AML-193 (cell line): Measurements from ENCODE around the gene C3orf52.
A peak's percentile ranks its signal among the peaks of the same experiment; 100 is the strongest.
"Not testable (repeated sequence)": the region's sequence is repeated elsewhere in the genome, so short reads cannot be mapped to it uniquely, and the experiment has no call there.

Source experiments
- DNase-seq, 2 experiments: peaks; one replicate each; lab custom pipeline; 2025; lab: John Stamatoyannopoulos, UW

Gene C3orf52

GRCh38 chr3:112086076-112086854 is at the start of gene C3orf52:
Gene C3orf52 (plus strand): TSS chr3:112086389. CDS start chr3:112086408, 19 bp downstream.
- DNase-seq, result no peak

GRCh38 chr3:112037194-112037593 is 49.0 kb upstream of the C3orf52 start:
- not testable (repeated sequence) for DNase-seq

- no peak for DNase-seq
These were observed 47.3 kb upstream of the C3orf52 start for GRCh38 chr3:112038863-112039262.

- DNase-seq, result no peak
These were observed 44.9 kb upstream of the C3orf52 start for GRCh38 chr3:112041321-112041720.

GRCh38 chr3:112042842-112043280 is 43.3 kb upstream of the C3orf52 start:
- no peak for DNase-seq

- peak; percentile 86 for DNase-seq
These were observed 42.5 kb upstream of the C3orf52 start for GRCh38 chr3:112043621-112044201.

- no peak for DNase-seq
These were observed 39.6 kb upstream of the C3orf52 start for GRCh38 chr3:112046599-112046998.

GRCh38 chr3:112047264-112047663 is 38.9 kb upstream of the C3orf52 start:
- no peak for DNase-seq

GRCh38 chr3:112048911-112049310 is 37.3 kb upstream of the C3orf52 start:
- DNase-seq, result no peak

- DNase-seq, result no peak
These were observed 33.0 kb upstream of the C3orf52 start for GRCh38 chr3:112053229-112053628.

- DNase-seq, result no peak
These were observed 29.7 kb upstream of the C3orf52 start for GRCh38 chr3:112056451-112056929.

- no peak for DNase-seq
These were observed 26.7 kb upstream of the C3orf52 start for GRCh38 chr3:112059497-112059896.

- DNase-seq, result no peak
These were observed 25.0 kb upstream of the C3orf52 start for GRCh38 chr3:112061152-112061551.

GRCh38 chr3:112072387-112073060 is 13.7 kb upstream of the C3orf52 start:
- DNase-seq, result not testable (repeated sequence)

GRCh38 chr3:112074006-112074405 is 12.2 kb upstream of the C3orf52 start:
- no peak for DNase-seq

GRCh38 chr3:112074616-112075497 is 11.3 kb upstream of the C3orf52 start:
- DNase-seq, result no peak

GRCh38 chr3:112078125-112079083 is 7.8 kb upstream of the C3orf52 start:
- no peak for DNase-seq

- no peak for DNase-seq
These were observed 3.0 kb upstream of the C3orf52 start for GRCh38 chr3:112083239-112083638.

- DNase-seq, result no peak
These were observed 1.0 kb upstream of the C3orf52 start for GRCh38 chr3:112084980-112085705.

- no peak for DNase-seq
These were observed 484 bp upstream of the C3orf52 start for GRCh38 chr3:112085735-112086075.
